ENCODE data around the gene R3HDM1. TPM values are rescaled to one million over a fixed set of nuclear protein-coding genes. Genes with fewer than 3 reads are reported as not detected.

Gene R3HDM1
- polyA plus RNA-seq, 1 donor from 2014 or later: 30.3 TPM

DNA sequence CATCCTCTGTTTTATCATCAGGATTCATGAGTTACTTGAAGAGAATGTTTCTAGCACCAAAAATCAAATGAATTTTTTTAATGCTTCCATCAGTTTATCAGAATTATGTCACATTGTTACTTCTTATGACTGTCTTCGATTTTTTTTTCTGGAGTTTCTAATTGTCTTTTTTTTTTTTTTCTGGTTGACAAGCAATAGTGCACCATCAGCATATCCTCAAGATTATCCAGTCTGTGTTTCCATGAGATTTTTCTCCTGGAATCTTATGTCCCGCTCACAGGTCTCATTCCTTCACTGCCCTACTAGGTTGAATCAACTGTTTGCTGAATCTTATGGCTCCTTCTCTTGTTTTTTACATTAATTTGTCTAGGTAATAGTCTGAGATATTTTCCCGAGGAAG lies 16.0 kb downstream of the R3HDM1 start:
- Histone ChIP-seq H3K79me2 (replicated peaks; ENCODE audit: insufficient read depth, low read length) (peaks cover 40% of the 10 kb centered on the region), H3K27me3 (ENCODE audit: insufficient read depth, low read depth, low read length) (no peaks in the 10 kb centered on the region), H2AFZ (ENCODE audit: low read depth, low read length) (no peak overlapping the region)

GRCh38 chr2:135551356-135551755 lies 20.1 kb downstream of the R3HDM1 start:
- no peaks in the 10 kb centered on the region for H3K36me3 ChIP-seq (ENCODE audit: insufficient read depth, low read length)
- H3K9me3 ChIP-seq (ENCODE audit: low read length): no peaks in the 10 kb centered on the region
- no peak overlapping the region for H3K4me3 ChIP-seq (ENCODE audit: low read length)
- no peaks in the 10 kb centered on the region for H4K20me1 ChIP-seq (ENCODE audit: insufficient read depth)
- no peak overlapping the region for H3K9ac ChIP-seq (ENCODE audit: low read length)
- H3K79me2 ChIP-seq (replicated peaks; ENCODE audit: insufficient read depth, low read length): peaks cover 48% of the 10 kb centered on the region
- H2AFZ ChIP-seq (ENCODE audit: low read depth, low read length): no peak overlapping the region
- H3K27me3 ChIP-seq (ENCODE audit: insufficient read depth, low read depth, low read length): no peaks in the 10 kb centered on the region
- no peak overlapping the region for H3K27ac ChIP-seq (ENCODE audit: low read length)
- no peak overlapping the region for H3K4me2 ChIP-seq (ENCODE audit: low read length)
- H3K9me2 ChIP-seq (ENCODE audit: insufficient read depth, low read length): no peaks in the 10 kb centered on the region
- no peaks in the 10 kb centered on the region for H3F3A ChIP-seq (ENCODE audit: insufficient read depth, low read length, poor library complexity, severe bottlenecking)
- TF ChIP-seq EP300 (conservative IDR thresholded peaks at IDR 0.05; ENCODE audit: poor library complexity, severe bottlenecking) (no peak), SMC3 (conservative IDR thresholded peaks at IDR 0.05; ENCODE audit: poor library complexity) (no peak), POLR2AphosphoS5 (IDR thresholded peaks at IDR 0.05) (no peak), RAD21 (conservative IDR thresholded peaks at IDR 0.05) (no peak), TAF1 (IDR thresholded peaks at IDR 0.05; ENCODE audit: low read depth) (no peak), EZH2 (IDR thresholded peaks at IDR 0.05; ENCODE audit: borderline replicate concordance, insufficient read depth, low read length, poor library complexity, severe bottlenecking) (no peak), CTCF (IDR thresholded peaks at IDR 0.05; ENCODE audit: poor library complexity, severe bottlenecking) (no peak), MXI1 (conservative IDR thresholded peaks at IDR 0.05; ENCODE audit: poor library complexity, severe bottlenecking) (no peak)

More for the DNA sequence above, 16.0 kb downstream of the R3HDM1 start:
- Histone ChIP-seq H3F3A (ENCODE audit: insufficient read depth, low read length, poor library complexity, severe bottlenecking) (no peaks in the 10 kb centered on the region), H3K9ac (ENCODE audit: low read length) (no peak overlapping the region), H3K4me2 (ENCODE audit: low read length) (no peak overlapping the region), H4K20me1 (ENCODE audit: insufficient read depth) (no peaks in the 10 kb centered on the region), H3K27ac (ENCODE audit: low read length) (no peak overlapping the region), H3K4me3 (ENCODE audit: low read length) (no peak overlapping the region), H3K9me3 (ENCODE audit: low read length) (no peaks in the 10 kb centered on the region), H3K9me2 (ENCODE audit: insufficient read depth, low read length) (no peaks in the 10 kb centered on the region), H3K36me3 (ENCODE audit: insufficient read depth, low read length) (no peaks in the 10 kb centered on the region)
- no peak for TF ChIP-seq CTCF (IDR thresholded peaks at IDR 0.05; ENCODE audit: poor library complexity, severe bottlenecking)
- no peak for TF ChIP-seq POLR2AphosphoS5 (IDR thresholded peaks at IDR 0.05)
- no peak for TF ChIP-seq TAF1 (IDR thresholded peaks at IDR 0.05; ENCODE audit: low read depth)
- TF ChIP-seq EZH2 (IDR thresholded peaks at IDR 0.05; ENCODE audit: borderline replicate concordance, insufficient read depth, low read length, poor library complexity, severe bottlenecking): no peak
- TF ChIP-seq RAD21 (conservative IDR thresholded peaks at IDR 0.05): no peak
- no peak for TF ChIP-seq REST (IDR thresholded peaks at IDR 0.05; ENCODE audit: borderline replicate concordance)
- no peak for TF ChIP-seq EP300 (conservative IDR thresholded peaks at IDR 0.05; ENCODE audit: poor library complexity, severe bottlenecking)
- TF ChIP-seq MXI1 (conservative IDR thresholded peaks at IDR 0.05; ENCODE audit: poor library complexity, severe bottlenecking): no peak
- no peak for TF ChIP-seq SMC3 (conservative IDR thresholded peaks at IDR 0.05; ENCODE audit: poor library complexity)
